ENCODE data around the gene ALMS1.

The ALMS1 gene

DNA sequence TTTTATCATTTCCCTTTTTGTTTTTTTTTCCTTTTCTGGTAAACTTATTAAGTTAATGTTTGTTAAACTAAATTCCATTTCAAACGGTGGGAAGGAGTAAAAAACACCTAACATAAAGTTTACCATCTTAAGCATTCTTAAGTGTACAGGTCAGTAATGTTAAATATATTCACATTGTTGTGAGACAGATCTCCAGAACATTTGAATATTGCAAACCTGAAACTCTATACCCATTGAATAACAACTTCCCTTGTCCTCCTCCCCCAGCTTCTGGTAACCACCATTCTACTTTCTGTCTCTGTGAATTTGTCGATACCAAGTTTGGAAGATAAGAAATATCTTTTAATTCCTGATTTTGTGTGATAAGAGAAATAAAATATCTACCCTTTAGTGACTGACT lies 268.5 kb downstream of the ALMS1 start:
- H3K27ac ChIP-seq, result no peak overlapping the region
- no peak for DNase-seq (ENCODE audit: low read depth, low spot score)

Measured in epithelial cell of prostate (primary cell).